ENCODE results near the gene LILRA5. TPM values are rescaled to one million over a fixed set of nuclear protein-coding genes. Genes with fewer than 3 reads are reported as not detected.

Gene LILRA5
- polyA plus RNA-seq, 1 donor: 1.9 TPM

DNA sequence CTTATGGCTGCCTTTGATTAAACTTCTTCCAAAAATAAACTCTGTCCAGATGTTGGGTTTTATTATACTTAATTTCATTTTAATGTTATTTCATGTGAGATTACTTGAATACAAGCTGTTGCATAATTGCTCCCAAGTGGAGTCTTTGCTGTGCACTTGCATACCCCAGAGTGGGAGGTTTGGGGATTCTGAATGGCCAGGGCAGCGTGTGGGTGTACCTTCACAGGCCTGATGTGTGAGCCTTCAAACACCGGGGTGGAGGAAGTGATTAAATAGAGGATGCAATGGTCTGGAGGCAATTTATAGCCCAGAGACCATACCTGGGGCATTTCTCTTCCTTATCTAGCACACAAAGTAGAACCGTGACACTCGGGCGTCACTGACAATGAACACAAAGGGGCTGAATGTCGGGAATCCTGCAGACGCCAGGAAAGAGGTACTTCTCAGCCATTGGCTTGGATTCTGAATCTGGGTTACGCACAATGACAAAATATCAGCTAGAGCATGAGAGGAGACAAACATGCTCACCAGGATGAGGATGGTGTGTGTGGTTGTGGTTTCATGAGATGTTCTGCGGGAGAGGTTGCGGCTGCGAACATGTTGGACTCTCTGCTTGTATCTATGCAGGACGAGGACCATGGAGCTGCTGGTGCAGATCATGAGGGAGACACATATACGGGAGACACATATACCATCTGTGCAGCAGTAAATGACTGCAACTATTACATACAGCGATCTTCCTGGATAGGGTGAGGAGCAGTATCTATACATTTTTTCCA, 7.1 kb upstream of the LILRA5 start:
- H3K4me1 ChIP-seq (ENCODE audit: control insufficient read depth, insufficient read depth, low read length): no peaks in the 10 kb centered on the region
- no peaks in the 10 kb centered on the region for H3K36me3 ChIP-seq (ENCODE audit: control insufficient read depth, insufficient read depth, low read length)
- WGBS (ENCODE audit: insufficient coverage, low lambda C conversion rate): 80% methylated on average over 3 of the region's 14 CpGs
- H3K9me3 ChIP-seq (ENCODE audit: control insufficient read depth, low read depth, low read length): no peaks in the 10 kb centered on the region
- DNase-seq: no peak
- no peak overlapping the region for H3K27ac ChIP-seq (ENCODE audit: low read length)
- no peak overlapping the region for H3K4me3 ChIP-seq (ENCODE audit: low read length)
- H3K27me3 ChIP-seq (ENCODE audit: control insufficient read depth, insufficient read depth, low read length): no peaks in the 10 kb centered on the region

DNA sequence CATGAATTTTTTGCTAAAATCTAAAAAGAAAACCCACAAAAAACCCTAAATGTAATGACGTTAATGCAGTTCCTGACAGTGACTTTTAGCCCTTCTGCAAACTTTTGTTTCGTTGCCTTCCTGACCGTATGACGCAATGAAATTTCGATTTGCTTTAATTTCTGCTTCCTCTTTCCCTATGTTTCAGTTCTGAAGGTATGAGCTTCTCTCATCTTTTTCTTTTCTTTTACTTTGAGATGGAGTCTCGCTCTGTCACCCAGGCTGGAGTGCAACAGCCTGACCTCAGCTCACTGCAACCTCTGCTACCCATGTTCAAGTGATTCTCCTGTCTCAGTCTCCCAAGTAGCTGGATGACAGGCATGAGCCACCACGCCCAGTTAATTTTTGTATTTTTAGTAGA, 6.1 kb upstream of the LILRA5 start:
- 94% methylated on average over 5 of the region's 7 CpGs for WGBS (ENCODE audit: insufficient coverage, low lambda C conversion rate)
- H3K9me3 ChIP-seq (ENCODE audit: control insufficient read depth, low read depth, low read length): no peaks in the 10 kb centered on the region
- no peak for DNase-seq

GRCh38 chr19:54317965-54318240, 4.9 kb upstream of the LILRA5 start:
- Histone ChIP-seq H3K36me3 (ENCODE audit: control insufficient read depth, insufficient read depth, low read length) (no peaks in the 10 kb centered on the region), H3K27ac (ENCODE audit: low read length) (no peak overlapping the region), H3K4me1 (ENCODE audit: control insufficient read depth, insufficient read depth, low read length) (no peaks in the 10 kb centered on the region), H3K27me3 (ENCODE audit: control insufficient read depth, insufficient read depth, low read length) (no peaks in the 10 kb centered on the region), H3K9me3 (ENCODE audit: control insufficient read depth, low read depth, low read length) (no peaks in the 10 kb centered on the region), H3K4me3 (ENCODE audit: low read length) (no peak overlapping the region)
- no CpG with 5 or more reads among the region's 9 CpGs for WGBS (ENCODE audit: insufficient coverage, low lambda C conversion rate)
- DNase-seq: no peak

More for the DNA sequence above, 6.1 kb upstream of the LILRA5 start:
- Histone ChIP-seq H3K36me3 (ENCODE audit: control insufficient read depth, insufficient read depth, low read length) (no peaks in the 10 kb centered on the region), H3K27me3 (ENCODE audit: control insufficient read depth, insufficient read depth, low read length) (no peaks in the 10 kb centered on the region), H3K4me3 (ENCODE audit: low read length) (no peak overlapping the region), H3K27ac (ENCODE audit: low read length) (no peak overlapping the region), H3K4me1 (ENCODE audit: control insufficient read depth, insufficient read depth, low read length) (no peaks in the 10 kb centered on the region)

GRCh38 chr19:54317108-54317964, 4.4 kb upstream of the LILRA5 start:
- Histone ChIP-seq H3K4me3 (ENCODE audit: low read length) (no peak overlapping the region), H3K36me3 (ENCODE audit: control insufficient read depth, insufficient read depth, low read length) (no peaks in the 10 kb centered on the region), H3K27ac (ENCODE audit: low read length) (no peak overlapping the region), H3K27me3 (ENCODE audit: control insufficient read depth, insufficient read depth, low read length) (no peaks in the 10 kb centered on the region), H3K9me3 (ENCODE audit: control insufficient read depth, low read depth, low read length) (no peaks in the 10 kb centered on the region), H3K4me1 (ENCODE audit: control insufficient read depth, insufficient read depth, low read length) (no peaks in the 10 kb centered on the region)
- DNase-seq: no peak
- WGBS (ENCODE audit: insufficient coverage, low lambda C conversion rate): 95% methylated on average over 4 of the region's 29 CpGs

DNA sequence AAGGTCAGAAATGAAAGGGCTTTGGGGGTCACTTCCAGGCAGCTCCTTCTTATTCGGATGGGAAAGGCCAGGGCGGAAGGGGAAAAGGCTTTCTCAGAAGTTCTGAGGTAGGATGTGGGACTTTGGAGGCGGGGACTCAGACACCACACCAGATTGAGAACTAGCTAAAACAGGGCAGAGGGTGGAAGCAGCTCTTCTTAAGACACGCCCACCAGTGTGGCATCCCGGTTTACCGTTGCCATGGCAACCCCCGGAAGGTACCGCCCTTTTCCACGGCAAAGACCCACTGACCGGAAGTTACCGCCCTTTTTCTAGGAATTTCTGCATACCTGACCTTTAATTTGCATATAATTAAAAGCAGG, 3.8 kb upstream of the LILRA5 start:
- Histone ChIP-seq H3K4me3 (ENCODE audit: low read length) (no peak overlapping the region), H3K4me1 (ENCODE audit: control insufficient read depth, insufficient read depth, low read length) (no peaks in the 10 kb centered on the region), H3K9me3 (ENCODE audit: control insufficient read depth, low read depth, low read length) (no peaks in the 10 kb centered on the region), H3K27me3 (ENCODE audit: control insufficient read depth, insufficient read depth, low read length) (no peaks in the 10 kb centered on the region), H3K27ac (ENCODE audit: low read length) (no peak overlapping the region), H3K36me3 (ENCODE audit: control insufficient read depth, insufficient read depth, low read length) (no peaks in the 10 kb centered on the region)
- DNase-seq: no peak
- no CpG with 5 or more reads among the region's 11 CpGs for WGBS (ENCODE audit: insufficient coverage, low lambda C conversion rate)

- no peaks in the 10 kb centered on the region for H3K4me1 ChIP-seq (ENCODE audit: control insufficient read depth, insufficient read depth, low read length)
- no peak for DNase-seq
- no CpG with 5 or more reads among the region's 10 CpGs for WGBS (ENCODE audit: insufficient coverage, low lambda C conversion rate)
- no peaks in the 10 kb centered on the region for H3K9me3 ChIP-seq (ENCODE audit: control insufficient read depth, low read depth, low read length)
- H3K27ac ChIP-seq (ENCODE audit: low read length): no peak overlapping the region
- no peaks in the 10 kb centered on the region for H3K27me3 ChIP-seq (ENCODE audit: control insufficient read depth, insufficient read depth, low read length)
- H3K4me3 ChIP-seq (ENCODE audit: low read length): no peak overlapping the region
- H3K36me3 ChIP-seq (ENCODE audit: control insufficient read depth, insufficient read depth, low read length): no peaks in the 10 kb centered on the region
Measured at GRCh38 chr19:54315956-54316355, 3.0 kb upstream of the LILRA5 start.

- DNase-seq: no peak
- Histone ChIP-seq H3K27me3 (ENCODE audit: control insufficient read depth, insufficient read depth, low read length) (no peaks in the 10 kb centered on the region), H3K9me3 (ENCODE audit: control insufficient read depth, low read depth, low read length) (no peaks in the 10 kb centered on the region), H3K4me3 (ENCODE audit: low read length) (no peak overlapping the region), H3K36me3 (ENCODE audit: control insufficient read depth, insufficient read depth, low read length) (no peaks in the 10 kb centered on the region), H3K27ac (ENCODE audit: low read length) (no peak overlapping the region), H3K4me1 (ENCODE audit: control insufficient read depth, insufficient read depth, low read length) (no peaks in the 10 kb centered on the region)
- no CpG with 5 or more reads among the region's 6 CpGs for WGBS (ENCODE audit: insufficient coverage, low lambda C conversion rate)
Measured at GRCh38 chr19:54312011-54312410, 955 bp downstream of the LILRA5 start.

- no CpG with 5 or more reads among the region's 5 CpGs for WGBS (ENCODE audit: insufficient coverage, low lambda C conversion rate)
Measured at GRCh38 chr19:54311486-54311885, 1.5 kb downstream of the LILRA5 start.

GRCh38 chr19:54310543-54310942, 2.4 kb downstream of the LILRA5 start:
- no peak overlapping the region for H3K27ac ChIP-seq (ENCODE audit: low read length)
- WGBS (ENCODE audit: insufficient coverage, low lambda C conversion rate): no CpG with 5 or more reads among the region's 5 CpGs
- H3K36me3 ChIP-seq (ENCODE audit: control insufficient read depth, insufficient read depth, low read length): no peaks in the 10 kb centered on the region
- no peak overlapping the region for H3K4me3 ChIP-seq (ENCODE audit: low read length)
- no peaks in the 10 kb centered on the region for H3K9me3 ChIP-seq (ENCODE audit: control insufficient read depth, low read depth, low read length)
- H3K4me1 ChIP-seq (ENCODE audit: control insufficient read depth, insufficient read depth, low read length): no peaks in the 10 kb centered on the region
- no peak for DNase-seq
- no peaks in the 10 kb centered on the region for H3K27me3 ChIP-seq (ENCODE audit: control insufficient read depth, insufficient read depth, low read length)

More at GRCh38 chr19:54311486-54311885, 1.5 kb downstream of the LILRA5 start:
- Histone ChIP-seq H3K4me3 (ENCODE audit: low read length) (no peak overlapping the region), H3K36me3 (ENCODE audit: control insufficient read depth, insufficient read depth, low read length) (no peaks in the 10 kb centered on the region), H3K4me1 (ENCODE audit: control insufficient read depth, insufficient read depth, low read length) (no peaks in the 10 kb centered on the region), H3K27ac (ENCODE audit: low read length) (no peak overlapping the region), H3K27me3 (ENCODE audit: control insufficient read depth, insufficient read depth, low read length) (no peaks in the 10 kb centered on the region), H3K9me3 (ENCODE audit: control insufficient read depth, low read depth, low read length) (no peaks in the 10 kb centered on the region)
- no peak for DNase-seq

- Histone ChIP-seq H3K9me3 (ENCODE audit: control insufficient read depth, low read depth, low read length) (no peaks in the 10 kb centered on the region), H3K27me3 (ENCODE audit: control insufficient read depth, insufficient read depth, low read length) (no peaks in the 10 kb centered on the region)
- WGBS (ENCODE audit: insufficient coverage, low lambda C conversion rate): no CpG with 5 or more reads among the region's 12 CpGs
Measured at GRCh38 chr19:54309811-54310210, 3.2 kb downstream of the LILRA5 start.

More at GRCh38 chr19:54309811-54310210, 3.2 kb downstream of the LILRA5 start:
- Histone ChIP-seq H3K4me3 (ENCODE audit: low read length) (no peak overlapping the region), H3K4me1 (ENCODE audit: control insufficient read depth, insufficient read depth, low read length) (no peaks in the 10 kb centered on the region), H3K36me3 (ENCODE audit: control insufficient read depth, insufficient read depth, low read length) (no peaks in the 10 kb centered on the region), H3K27ac (ENCODE audit: low read length) (no peak overlapping the region)
- DNase-seq: no peak

Measured in large intestine (tissue), 3 donors.